GM15510 (cell line): ENCODE data around the gene SMPDL3A.

Source experiments
- POLR2A ChIP-seq: IDR thresholded peaks from 3 replicates; pipeline ENCODE4 v1.6.1; 2011; ENCODE audit warnings: borderline replicate concordance; ENCODE audit not compliant: insufficient read length; ENCODE audit errors: extremely low read depth

SMPDL3A gene

DNA sequence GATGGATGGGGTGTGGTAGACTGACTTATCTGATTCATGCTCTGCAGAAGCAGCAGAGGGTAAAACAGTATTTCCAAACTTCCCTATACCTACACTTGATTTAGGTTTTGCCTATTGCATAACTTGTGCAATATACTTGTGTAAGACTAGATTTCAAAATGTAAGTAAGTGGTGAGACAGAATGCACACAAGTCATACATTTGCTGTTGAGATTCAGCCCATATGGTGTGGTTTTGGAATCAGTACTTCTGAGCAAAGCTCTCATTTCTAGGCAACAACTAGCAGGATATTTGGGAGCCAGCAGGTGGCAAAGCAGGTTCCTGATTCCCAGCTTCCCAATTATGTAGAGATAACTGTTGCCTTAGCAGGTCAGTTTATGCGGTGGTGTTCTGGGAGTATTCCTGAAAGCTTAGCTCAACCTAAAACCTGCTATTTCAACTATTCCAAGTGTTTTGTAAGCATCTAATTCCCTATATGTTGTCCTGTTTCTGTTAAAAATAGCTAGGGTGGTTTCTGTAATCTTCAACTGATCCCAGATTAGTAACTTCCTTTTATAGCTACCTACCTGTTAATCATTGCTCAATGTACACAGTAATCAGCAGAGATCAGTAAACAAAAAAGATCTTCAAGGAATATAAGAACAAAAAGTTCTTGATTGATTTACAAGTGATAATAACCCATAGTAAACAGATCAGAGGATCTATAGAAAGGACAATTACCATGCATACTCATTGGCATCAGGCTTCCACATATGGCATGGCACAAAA is 18.0 kb upstream of the SMPDL3A start:
- no peak for TF ChIP-seq POLR2A

DNA sequence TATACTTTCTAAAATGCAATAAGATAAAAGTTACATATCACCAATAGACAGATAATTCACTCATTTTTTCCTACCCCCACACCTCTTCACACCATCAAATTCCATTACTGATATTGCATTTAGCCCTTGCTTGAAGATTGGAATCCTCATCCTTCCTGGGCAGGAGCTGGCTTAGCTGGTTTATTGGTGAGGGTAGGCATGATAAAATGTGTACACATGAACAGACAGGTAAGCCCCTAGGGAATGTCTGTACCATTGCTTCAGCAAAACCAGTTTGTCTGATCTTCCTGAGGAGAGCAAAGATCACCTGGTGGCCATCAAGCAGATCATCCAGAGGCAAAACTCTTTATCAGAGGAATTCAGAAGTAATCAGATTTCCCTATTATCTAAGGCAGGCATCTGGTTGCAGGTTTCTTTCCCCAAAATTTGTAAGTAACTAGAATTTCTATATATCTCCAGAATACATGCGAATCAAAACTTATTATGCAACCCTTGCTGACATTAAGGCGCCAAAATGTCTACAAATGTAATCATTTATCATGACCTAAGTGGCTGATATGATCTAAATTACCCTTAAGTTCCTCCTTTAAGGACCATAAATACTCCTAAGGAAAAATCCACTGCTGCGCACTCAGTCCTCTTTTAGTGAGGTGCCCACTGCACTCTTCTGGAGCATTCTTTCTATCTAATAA is 16.2 kb upstream of the SMPDL3A start:
- TF ChIP-seq POLR2A: no peak

DNA sequence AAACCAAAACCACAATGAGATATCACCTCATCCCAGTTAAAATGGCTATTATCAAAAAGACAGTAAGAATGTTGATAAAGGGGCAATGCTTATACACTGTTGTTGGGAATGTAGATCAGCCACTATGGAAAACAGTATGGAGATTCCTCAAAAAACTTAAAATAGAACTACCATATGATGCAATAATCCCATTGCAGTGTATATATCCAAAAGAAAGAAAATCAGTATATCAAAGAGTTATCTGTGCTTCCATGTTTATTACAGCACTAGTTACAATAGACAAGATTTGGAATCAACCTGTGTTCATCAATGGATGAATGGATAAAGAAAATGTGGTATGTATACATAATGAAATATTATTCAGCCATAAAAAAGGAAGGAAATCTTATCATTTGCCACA is 13.1 kb upstream of the SMPDL3A start:
- TF ChIP-seq POLR2A: no peak

DNA sequence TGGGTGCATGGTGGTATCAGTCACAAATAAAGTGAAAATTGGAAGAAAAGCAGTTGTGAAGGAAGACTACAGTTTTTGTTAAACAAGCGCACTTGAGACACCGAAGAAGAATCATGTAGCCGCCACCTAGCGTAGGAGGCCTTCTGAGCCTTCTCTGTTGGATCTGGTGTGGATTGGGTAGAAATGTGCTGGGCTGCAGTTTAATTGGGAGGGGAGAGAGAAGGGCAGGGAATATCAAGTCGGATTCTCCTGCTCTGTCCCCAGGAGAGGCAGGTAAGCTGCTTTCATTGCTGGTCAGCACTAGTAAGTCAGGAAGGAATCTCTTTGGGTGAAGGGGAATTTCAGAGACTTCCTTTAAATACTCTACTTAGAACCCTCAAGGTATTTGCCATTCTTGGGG is 10.8 kb upstream of the SMPDL3A start:
- no peak for TF ChIP-seq POLR2A

DNA sequence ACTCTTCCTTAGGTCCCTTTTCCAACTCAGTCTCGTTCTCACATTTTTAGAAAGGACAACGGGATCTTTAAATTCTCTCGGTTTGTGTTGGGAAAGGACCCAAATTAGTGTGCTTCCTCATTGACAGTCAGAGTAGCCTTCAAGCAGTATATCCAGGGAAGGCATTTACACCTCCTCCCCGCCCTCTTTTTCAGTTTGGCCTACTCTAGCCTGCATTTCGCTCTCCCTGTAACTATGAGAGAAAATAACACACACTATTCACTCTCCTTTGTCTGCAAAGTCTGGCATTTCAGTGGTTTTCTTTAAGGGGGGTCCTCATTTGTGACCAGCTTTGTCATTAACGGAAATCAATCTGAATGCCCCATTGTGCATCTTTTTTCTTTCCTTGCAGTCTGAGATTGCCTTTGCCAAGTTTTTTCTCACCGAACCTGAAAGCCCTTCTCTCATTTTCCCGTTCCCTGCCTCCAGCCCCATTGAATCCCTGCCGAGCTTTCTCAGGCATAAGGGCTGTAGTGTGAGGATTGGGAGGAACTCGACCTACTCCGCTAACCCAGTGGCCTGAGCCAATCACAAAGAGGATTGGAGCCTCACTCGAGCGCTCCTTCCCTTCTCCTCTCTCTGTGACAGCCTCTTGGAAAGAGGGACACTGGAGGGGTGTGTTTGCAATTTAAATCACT is 9.9 kb upstream of the SMPDL3A start:
- TF ChIP-seq POLR2A: no peak

DNA sequence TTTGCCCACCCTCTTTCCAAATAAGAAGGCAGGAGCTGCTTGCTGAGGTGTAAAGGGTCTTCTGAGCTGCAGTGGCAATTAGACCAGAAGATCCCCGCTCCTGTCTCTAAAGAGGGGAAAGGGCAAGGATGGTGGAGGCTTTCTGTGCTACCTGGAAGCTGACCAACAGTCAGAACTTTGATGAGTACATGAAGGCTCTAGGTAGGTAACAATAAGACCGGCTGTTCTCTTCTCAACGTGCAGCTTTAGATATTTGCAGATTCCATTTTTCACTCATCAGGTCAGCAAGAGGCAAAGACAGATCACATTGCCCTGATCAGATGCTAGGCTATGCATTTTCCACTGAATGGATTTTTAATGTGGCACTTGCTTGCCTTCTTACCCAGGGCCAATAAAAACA is 9.4 kb upstream of the SMPDL3A start, which contains the start of gene FABP7:
TSS of gene FABP7 (plus strand) at position 50 of the 400 bp plus-strand sequence. CDS start at position 129, 79 bp downstream.
- no peak for TF ChIP-seq POLR2A

DNA sequence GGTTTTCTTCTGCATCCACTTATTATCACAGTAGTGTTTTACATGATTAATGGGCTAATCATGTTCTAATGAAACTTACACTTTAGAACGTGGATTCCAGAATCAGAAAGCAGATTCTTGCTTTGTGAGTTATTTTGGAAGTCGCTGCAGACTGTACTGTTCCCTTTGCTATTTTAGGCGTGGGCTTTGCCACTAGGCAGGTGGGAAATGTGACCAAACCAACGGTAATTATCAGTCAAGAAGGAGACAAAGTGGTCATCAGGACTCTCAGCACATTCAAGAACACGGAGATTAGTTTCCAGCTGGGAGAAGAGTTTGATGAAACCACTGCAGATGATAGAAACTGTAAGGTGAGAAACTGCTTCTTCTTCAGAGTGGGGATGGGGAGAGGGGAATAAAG is 8.9 kb upstream of the SMPDL3A start:
- TF ChIP-seq POLR2A: no peak

DNA sequence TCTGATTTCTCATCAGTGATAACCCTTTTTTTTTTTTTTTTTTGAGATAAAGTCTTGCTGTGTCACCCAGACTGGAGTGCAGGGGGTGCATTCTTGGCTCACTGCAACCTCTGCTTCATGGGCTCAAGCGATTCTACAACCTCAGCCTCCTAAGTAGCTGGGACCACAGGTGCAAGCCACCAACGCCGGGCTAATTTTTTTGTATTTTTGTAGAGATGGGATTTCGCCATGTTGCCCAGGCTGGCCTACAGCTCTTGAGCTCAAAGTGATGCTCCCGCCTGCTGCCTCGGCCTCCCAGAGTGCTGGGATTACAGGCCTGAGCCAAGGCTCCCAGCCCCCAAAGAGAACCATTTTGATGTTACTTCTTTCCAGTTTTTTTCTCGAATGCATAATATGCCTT is 7.3 kb upstream of the SMPDL3A start:
- TF ChIP-seq POLR2A: no peak

DNA sequence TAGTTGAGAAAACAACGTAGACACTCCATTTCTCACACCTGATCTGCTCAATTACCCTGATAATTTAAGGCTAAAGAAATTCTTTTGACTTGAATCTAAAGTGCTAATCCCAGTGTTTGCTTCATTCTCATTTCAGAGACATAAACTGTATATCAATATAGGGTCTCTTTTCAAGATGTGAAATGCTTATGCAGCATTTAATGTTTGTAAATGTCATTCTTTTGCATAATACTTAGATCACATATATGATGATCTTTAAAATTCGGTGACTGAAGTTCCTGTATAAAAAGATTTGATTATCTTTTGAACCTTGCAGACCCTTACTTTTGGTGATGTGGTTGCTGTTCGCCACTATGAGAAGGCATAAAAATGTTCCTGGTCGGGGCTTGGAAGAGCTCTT is 5.7 kb upstream of the SMPDL3A start:
- no peak for TF ChIP-seq POLR2A

DNA sequence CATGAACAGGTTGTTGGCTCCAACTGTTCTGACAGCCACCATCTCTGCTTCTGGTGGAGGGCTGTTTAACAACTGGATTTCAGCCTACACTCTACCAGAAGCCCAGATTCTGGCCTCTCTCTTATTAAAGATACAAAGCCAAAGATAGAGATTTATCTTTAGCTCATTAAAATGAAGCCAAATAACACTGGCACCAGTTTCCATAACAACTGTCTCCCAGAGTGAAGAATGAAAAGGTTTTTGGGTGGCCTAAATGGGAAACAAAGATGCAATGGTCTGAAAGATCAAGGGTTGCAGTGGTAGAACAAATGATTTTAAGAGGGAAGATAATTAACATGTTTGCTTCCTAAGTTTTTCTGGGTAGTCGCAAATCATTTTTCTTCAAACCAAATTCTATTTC is 3.2 kb upstream of the SMPDL3A start:
- TF ChIP-seq POLR2A: no peak

DNA sequence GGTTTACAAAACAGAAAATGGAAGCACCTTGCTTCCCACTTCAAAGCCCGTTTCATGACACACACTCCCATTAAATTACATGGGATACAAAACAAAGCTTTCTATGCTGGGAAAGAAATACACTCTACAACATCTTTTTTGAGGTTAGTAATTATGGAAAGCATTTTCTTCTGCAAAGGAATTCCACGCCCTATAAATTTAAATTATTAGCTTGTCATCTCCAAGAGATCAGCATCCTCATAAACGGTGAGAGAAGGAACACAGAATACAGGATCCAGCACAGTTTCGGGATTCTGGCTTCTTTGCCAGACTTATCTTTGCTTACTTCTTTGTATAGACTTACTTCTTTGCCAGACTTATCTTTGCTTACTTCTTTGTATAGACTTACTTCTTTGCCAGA is 1.3 kb upstream of the SMPDL3A start:
- TF ChIP-seq POLR2A: no peak

DNA sequence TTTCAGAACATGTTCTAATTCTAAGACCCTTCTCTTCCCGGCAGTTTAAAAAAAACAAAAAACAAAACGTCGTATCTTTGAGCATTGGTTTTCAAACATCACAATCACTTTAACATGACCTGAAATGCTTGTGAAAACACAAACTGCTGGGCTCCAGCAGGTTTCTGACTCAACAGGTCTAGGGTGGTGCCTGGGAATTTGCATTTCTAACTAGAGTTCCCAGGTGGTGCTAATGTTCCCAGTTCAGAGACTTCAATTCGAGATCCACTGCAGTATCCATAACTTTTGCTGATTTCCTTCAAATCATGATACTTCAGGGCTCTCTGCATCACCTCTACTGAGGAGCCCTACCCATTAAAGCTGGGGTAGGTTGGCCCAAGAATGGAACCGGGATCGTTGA is 850 bp upstream of the SMPDL3A start:
- TF ChIP-seq POLR2A: no peak

DNA sequence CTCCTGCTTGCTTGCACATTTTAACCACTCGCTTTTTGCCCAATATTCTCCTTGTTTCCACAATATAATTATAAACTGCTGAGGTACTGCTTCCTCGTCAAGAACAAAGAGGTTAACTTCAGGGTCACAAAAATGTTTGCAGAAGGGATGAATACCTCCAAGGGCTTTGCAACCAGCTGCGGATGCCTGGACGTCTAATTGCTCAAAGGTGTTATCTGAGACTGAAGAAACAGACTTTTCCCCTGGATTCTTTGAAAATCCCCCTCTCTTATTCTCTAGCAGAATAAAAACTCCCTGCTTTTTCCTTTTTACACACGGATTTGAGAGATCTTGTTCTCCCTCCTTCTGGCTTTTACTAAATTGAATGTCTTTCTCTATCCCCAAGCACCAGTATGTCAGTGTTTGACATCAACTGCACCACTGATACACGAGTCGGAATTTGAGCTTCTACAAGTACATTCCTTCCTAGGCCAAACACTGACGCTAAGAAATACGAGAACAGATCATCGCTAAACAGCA is 336 bp upstream of the SMPDL3A start:
- no peak for TF ChIP-seq POLR2A

DNA sequence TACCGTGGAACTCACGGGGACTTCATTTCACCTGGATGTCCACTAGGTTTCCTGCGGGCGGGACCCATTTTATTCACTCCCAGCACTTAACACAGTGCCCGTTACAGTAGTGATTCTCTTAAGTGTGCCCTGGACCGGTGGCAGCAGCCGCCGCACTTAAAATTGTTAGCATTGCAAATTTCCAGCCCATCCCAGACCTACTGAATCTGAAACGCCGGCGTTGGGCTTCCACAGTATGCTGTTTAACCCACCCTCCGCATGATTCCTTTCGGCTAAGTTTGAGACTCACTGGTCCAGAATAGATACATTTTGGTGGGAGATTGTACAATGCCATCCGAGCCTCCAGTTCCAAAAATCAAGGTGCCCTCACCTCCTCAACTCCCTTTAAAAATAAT is 967 bp downstream of the SMPDL3A start:
- TF ChIP-seq POLR2A: no peak

DNA sequence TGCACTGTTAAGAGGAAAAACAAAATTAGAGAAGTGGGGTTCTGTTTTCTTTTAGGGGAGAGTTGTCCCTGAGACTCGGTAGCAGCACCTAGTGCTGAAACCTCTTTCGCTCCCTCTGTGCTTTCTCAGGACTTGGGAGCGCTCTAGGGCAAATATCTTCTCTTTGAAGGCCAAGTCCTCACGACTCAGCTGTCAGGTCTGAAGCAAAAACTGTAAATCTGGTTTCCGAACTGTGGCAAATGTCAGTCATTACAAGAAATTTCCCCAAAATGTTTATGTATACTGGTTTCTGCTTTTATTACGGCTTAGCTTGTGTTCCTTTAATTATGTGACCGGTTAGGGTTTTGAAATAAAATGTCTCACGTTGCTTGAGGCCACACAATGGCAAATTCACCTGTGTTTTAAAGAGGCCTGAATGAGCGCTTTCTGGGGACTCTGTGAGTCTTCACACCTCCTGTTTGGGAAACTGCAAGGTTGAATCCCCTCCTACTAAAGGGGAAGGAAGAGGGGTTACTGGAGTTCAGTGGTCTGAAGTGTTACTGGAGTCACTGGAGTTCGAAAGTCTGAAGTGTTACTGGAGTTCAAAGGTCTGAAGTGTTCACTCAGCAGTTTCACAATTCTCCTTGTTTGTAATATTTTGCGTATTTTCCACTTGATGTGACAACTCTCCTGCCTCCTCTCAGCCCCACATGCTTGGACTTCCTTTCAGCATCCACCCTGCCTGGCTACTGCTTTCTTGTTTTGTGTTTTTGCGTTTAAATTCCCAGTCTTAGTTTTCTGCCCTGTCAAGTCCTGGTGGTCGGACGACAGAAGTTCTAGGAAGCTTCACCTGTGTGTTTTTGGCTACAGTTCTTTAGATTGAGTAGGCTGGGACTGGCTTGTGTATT is 1.6 kb downstream of the SMPDL3A start:
- TF ChIP-seq POLR2A: no peak

DNA sequence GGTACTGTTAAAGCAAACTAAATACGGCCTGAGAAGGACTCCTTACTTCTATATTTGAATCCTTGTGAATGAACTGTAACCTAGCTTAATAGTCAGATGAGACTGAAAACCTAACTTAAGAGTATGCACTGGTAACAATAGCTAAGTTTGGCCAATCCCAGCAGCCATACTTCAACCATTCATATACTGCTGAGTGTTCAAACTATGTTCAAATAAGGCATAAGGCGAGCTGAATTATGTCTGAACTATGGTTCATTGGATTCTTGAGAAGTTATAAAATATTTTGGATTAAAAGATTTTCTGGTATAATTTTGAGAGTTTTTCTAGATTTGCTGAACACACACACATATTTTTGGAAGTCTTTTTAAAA is 2.2 kb downstream of the SMPDL3A start:
- TF ChIP-seq POLR2A: no peak

DNA sequence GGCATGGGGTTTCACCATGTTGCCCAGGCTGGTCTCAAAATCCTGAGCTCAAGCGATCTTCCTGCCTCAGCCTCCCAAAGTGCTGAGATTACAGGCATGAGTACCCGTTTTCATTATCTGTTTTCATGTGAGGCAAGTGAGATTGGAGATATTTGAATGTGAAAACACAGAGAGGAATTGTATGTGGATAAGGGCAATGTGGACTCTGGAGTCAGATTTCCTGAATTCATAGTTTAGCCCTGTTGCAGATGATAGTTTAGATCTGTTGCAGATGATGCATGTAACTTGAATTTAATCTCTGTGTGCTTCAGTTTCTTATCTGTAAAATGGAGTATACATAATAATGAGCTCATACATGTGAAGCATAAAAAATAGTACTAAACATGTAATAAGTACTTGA is 3.7 kb downstream of the SMPDL3A start:
- TF ChIP-seq POLR2A: no peak
